DMS79 (cell line): ENCODE measurements around the gene KRTAP5-4.
"Not testable (repeated sequence)": the region's sequence is repeated elsewhere in the genome, so short reads cannot be mapped to it uniquely, and the experiment has no call there.

Source experiments
- DNase-seq: peaks from one replicate; lab custom pipeline; 2025; lab: John Stamatoyannopoulos, UW

The KRTAP5-4 gene, protein sequence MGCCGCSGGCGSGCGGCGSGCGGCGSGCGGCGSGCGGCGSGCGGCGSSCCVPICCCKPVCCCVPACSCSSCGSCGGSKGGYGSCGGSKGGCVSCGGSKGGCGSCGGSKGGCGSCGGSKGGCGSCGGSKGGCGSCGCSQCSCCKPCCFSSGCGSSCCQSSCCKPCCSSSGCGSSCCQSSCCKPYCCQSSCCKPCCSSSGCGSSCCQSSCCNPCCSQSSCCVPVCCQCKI

DNA sequence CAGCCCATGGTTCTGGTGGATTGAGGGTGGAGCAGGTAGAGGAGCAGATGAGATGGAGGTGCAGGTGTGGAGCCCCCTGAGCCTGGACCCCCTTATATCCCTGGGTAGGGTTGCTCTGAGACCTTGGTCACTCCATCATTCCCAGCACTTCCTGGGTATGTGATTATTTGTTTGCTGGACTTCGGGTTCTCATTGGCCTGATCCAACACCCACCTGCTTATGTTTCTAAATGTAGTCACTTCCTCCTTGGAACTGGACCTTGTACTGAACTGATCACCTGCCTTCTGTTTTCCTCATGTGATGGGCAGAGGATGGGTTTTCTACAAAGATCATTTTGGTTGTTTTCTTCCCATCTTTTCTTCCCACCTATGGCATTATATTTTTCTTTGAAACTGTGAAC lies at the start of gene KRTAP5-4:
Gene KRTAP5-4 (minus strand): TSS at position 53 of the 400 bp plus-strand sequence. CDS start 45 bp downstream, at position 8.
- no peak for DNase-seq

DNA sequence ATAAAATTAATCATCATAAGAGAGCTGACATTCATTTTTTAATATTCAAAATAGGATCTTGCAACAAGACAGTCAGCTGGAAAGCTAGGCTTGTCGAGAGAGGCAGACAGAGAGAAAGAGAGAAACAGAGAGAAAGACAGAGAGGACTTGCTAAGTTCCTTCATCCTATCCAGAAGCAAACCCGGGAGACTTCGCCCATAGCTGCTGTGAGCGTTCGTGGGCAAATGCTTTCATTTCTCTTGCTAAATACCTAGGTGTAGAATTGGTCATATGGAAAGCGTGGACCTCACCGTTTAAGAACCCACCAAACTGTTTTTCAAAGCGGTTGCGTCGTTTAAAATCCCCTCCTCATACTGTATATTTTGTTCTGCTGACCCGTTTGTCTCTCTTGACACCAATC lies 49.7 kb upstream of the KRTAP5-4 start:
- no peak for DNase-seq

DNA sequence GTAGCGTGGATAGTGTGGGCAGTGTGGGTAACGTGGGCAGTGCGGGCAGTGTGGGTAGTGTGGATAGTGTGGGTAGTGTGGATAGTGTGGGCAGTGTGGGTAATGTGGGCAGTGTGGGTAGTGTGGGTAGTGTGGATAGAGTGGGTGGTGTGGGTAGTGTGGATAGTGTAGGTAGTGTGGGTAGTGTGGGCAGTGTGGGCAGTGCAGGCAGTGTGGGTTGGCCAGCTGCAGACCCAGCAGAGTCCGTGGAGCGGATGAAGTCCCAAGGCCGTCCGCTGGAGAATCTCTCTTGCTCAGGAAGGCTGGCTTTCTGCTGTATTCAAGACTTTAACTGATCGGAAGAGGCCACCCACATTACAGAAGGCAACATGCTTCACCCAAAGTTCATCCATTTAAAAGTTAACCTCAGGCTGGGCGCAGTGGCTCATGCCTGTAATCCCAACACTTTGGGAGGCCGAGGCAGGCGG lies 49.0 kb upstream of the KRTAP5-4 start:
- no peak for DNase-seq

DNA sequence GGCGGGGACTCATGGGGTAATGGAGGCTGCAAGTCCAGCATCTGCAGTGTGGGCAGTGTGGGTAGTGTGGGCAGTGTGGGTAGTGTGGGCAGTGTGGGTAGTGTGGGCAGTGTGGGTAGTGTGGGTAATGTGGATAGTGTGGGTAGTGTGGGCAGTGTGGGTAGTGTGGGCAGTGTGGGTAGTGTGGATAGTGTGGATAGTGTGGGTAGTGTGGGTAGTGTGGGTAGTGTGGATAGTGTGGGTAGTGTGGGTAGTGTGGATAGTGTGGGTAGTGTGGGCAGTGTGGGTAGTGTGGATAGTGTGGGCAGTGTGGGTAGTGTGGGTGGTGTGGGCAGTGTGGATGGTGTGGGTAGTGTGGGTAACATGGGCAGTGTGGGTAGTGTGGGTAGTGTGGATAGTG lies 48.5 kb upstream of the KRTAP5-4 start:
- DNase-seq, result not testable (repeated sequence)

DNA sequence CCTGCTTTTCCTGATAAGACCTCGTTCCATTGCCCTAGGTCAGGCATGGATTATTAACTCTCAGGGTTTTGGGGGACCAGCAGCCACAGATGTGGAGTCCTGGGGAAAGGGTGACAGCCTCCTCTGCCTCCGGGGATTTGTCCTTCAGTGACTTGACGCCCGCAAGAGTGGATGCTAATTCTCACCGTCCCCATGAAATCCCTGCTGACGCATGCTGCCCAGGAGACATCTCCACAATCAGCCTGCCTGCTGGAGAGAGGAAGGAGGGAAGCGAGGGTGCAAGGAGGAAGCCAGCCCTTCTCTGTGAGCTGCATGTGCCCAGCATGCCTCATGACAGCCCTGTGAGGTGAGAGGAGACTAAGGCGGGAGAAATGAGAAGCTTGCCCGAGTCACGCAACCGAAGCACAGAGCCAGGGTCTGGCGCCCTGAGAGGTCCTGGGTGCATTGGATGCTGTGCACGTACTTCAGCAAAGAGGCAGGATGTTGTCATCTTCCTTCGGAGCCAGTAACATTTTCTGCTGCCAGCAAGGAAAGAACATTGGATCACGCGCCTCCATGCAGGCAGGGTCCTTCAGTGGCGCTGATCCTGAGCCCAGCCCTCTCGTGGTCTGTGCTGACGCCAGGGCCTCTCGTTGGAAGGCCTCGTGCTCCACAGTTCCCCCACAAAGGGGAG lies 47.7 kb upstream of the KRTAP5-4 start:
- DNase-seq, result no peak

DNA sequence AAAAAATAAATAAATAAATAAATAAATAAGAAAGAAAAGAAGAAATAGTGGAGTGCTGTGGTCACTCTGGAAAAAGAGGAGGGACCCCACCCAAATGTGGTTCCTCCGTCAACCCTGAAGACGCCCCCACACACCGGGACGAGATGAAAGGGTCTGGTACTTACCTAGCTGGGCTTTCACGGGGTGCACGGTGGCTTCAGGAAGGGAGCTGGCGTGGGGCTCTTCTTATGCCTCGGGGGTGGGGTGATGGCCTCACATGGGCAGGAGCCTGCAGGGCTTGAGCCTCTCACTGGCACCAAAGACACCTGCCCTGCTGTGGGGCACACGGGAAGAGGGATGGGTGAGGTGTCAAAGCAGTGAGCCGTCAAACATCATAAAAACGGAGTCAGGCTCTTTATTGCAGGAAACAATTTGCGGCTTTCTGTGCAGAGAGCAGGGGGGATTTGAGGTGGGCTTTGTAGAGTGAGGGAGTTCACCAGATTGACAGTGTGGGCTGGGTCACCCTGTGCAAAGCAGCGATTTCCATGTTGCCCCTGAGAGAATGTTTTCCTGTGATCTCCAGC lies 47.1 kb upstream of the KRTAP5-4 start:
- DNase-seq, result no peak

DNA sequence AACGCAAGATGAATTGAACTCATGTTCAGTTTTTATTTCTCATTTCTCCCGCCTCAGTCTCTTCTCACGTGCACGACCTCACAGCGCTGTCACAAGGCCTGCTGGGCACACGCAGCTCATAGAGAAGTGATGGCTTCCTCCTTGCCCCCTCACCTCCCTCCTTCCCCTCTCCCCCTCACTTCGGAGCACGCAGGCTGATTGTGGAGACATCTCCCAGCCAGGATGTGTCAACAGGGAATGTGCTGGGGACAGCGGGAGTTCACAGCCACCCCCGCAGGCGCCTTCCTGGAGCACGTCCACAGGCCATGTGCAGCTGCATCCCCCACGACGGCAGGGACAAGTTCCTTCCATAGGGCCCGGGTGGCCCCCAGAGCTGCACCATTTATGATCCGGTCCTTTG lies 46.0 kb upstream of the KRTAP5-4 start:
- no peak for DNase-seq

DNA sequence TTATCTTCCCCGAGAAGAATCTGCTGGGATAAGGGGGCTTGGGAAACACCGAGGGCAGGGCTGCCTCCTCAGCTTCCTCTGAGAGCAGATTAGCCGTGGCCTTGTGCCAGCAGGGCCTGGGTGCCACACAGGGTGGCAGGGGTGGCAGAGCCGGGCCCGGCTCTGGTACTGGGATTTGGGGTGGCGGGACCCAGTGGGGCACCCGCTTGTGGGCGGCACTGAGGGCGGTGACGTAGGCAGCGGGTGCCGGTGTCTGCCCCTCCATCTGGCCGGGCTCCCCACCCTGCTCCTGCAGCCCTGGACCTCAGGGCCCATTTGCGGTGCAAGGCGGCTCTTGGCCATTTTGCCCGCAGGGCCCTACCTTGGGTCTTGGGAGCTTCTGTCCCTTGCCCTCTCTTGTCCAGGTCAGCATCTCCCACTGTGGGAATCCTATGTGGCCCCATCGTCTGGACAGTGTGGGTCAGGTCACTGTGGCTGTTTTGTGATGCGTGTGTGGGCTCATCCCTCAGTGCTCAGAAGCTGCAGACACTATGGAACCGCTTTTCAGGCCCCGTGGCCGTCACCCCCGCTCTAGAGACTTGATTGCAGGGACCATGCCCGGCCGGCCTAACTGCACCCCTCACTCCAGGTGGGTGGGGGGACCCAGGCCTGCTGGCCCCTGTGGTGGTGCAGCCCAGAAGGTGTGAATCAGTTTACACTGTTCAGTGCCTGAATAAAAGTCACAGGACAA lies 45.3 kb upstream of the KRTAP5-4 start:
- no peak for DNase-seq

DNA sequence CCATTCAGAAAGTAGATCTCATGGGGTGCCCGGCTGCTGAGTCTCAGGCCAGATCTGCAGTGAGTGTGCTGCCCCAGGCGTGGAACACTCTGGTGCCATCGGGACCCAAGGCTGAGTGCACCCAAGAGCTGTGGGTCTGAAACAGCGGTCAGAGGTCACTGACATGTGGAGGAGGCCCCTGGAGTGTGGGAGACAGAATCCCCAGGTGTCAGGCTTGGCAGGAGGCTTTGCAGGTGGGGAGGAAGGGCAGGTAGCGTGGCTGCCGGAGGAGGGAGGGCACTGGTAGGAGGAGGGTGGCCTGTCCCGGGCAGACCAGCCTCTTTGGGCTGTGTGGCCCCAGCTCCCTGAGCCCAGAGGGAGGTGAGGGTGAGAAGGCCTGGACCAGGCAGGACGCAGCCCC lies 43.4 kb upstream of the KRTAP5-4 start:
- DNase-seq, result no peak

DNA sequence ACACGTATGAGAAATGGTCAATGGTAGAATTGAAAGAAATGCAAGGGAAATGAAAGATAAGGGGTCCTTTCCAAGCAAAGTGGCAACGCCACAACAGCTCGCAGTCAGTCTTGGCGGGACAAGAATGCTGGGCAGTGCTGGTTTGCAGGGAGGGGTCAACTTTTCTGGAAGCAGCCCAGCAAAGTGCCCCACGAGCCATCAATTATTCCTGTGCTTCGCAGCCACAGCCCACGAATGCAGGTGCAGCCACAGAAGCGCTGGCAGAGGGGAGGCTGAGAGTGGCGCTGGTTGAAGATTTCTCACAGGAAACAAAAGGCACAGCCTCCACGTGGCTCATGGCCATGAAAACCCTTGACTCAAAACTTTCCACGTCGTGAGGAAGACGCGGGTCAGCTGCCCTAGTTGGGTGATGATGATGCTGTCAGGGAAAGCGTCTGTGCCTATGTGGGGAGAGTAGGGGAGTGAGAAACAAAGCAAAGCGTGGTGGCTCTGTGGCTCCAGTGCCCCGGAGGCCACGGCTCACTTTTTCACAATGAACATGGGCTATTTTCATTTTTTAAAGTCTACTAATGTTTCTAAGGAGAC lies 40.9 kb upstream of the KRTAP5-4 start:
- DNase-seq, result not testable (repeated sequence)

DNA sequence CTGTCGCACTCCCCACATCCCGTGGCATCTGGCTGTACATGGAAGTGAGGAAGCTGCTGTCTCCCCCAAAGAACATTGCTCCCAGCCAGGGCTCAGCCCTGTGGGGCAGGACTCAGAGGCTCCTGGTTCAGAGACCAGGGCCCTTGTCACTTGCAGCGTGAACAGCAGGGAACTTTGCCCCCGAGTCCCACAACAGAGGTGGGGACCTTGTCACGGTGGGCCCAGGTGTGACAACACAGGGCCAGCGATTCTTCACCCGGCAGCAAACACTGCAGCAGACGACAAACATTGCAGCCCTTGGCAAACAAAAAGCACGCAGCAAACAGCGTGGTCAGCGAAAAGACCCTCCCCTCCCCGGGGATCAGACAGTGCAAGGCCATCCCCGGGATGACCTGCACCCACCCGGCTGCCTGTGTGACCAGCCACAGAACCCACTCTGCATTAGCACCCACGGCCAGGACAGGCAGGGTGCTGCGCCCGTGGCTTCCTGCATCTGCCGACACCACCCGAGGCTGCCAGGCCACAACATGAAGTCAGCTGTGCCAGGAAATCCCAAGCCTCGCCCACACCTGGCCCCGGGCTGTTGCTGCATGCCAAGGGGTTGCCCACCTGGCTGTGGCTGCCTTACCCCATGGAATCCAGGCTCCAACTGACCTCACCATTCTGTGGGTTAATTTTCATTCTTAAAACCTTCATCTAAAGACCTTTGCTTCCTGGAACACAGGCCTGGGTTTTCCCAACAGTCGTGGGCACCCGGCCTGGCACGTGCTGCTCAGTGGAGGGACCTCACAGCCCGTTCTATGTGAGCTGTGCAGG lies 39.7 kb upstream of the KRTAP5-4 start:
- not testable (repeated sequence) for DNase-seq

DNA sequence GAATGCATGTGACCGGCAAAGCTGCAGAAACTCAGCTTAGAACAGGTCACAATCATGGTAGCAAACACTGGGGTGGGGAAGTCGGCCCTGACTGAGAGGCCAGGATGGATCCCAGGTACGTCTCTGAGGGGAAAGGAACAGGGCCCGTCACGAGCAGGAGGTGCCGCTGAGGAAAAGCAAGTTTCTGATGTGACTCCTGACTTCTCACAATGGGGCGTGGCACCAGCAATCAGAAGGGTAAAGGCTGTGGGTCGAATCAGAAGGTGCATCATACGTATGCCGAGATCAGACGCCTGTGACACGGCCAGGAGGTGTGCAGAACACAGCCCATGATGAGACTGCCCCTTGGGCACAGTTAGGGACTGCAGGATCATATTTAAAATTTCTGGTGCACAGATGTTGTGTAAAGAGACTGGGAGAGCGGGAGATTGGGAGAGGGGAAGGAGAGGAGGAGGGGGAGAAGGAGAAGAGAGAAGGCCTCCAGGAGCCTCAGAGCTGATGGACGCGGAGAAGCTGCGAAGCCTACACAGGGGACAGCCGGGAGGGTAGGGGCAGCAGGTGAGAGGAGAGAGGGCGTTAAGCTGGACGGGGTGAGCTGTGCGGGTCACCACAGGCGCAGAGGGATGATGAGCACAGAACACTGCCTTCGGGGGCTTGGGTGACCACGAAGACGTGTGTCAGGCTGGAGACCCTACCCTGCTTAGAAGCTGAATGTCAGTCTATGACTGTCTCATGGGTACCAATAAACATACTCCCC lies 38.4 kb upstream of the KRTAP5-4 start:
- no peak for DNase-seq

DNA sequence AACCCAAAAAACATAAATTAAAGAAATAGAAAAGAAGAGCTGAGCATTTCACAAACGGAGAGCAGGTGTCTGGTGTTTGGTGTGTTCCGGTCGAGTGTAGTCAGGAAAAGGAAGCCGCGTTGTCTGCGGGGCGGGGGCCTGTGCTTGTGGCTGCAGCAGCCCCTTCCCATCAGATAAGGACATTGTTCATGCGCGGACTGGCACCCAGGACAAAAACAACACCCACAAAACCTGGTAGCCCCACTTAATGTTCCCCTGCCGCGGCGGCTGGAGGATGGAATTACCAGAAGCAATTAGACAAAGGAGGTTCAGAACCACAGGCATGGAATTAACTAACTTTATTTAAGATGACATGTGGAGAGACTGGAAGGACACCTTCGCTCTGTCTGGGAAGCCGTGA lies 37.6 kb upstream of the KRTAP5-4 start:
- DNase-seq, result no peak

DNA sequence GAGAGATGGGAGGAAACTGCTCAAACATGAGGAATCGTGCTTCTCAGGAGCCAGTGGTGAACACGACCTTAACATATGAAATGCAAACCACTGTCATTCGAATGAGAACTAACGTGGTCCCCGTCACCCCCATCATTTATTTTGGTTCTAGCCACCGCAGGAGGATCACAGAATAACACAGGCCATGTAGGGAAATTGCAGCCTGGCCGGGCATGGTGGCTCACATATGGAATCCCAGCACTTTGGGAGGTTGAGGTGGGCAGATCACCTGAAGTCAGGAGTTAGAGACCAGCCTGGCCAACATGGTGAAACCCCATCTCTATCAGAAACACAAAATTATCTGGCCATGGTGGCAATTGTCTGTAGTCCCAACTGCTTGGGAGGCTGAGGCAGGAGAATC lies 34.7 kb upstream of the KRTAP5-4 start:
- no peak for DNase-seq

DNA sequence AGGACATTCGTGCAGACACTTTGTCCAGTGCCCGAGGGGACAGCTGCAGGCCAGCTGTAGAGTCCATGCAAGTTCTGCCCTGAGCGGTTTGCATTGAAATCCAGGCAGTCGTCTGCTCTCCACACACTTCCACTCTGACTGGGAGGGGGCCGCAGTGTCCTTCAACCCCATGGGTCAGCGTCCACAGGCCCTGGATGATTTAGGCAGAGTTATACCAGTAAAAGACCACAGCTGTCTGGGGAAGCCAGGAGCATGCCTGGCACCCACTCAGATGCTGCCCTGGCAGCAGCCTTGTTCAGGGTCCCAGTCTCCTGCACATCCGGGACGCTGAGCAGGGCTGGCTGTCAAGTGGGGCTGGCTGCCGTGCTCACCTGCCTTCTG lies 34.1 kb upstream of the KRTAP5-4 start:
- no peak for DNase-seq

DNA sequence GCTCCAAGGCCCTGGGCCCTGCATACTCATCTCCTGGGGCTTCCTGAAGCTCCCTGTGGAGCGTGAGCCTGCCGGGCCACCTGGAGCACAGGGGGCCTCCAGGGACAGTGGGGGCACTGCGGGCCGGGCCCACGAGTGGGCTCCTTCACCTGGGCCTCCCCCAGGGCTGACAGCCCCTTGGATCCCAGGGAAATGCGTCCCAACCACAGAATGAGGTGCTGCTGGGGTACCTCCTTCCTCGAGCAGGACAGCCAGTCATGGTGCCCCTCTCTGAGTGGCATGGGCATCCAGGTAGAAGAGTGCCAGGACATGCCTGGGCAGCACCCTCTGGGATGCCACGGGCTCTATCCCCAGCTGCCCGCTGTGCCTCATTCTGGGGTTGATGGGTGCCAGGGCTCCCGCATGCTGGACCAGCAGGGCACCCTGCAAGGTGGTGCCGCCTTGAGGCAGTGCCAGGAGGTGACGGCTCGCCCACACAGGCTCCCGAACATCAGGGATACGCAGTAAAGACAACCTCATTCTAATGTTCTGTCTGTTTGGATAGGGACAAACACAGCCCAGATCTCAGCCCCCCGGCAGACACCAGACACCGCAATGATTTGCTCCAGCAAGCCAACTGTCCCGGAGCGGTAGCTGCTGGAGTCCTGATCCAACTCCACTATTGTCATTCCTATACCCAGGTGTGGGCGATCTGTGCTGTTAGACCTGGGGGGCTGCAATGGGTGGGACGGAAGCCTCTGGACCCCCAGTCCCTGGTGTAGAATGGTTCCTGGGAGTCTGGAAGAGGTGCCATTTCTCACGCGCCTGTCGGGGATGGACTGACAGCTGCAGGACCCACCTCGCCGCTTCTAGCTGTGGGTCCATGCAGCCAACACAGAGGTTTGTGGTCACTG lies 33.5 kb upstream of the KRTAP5-4 start:
- no peak for DNase-seq

DNA sequence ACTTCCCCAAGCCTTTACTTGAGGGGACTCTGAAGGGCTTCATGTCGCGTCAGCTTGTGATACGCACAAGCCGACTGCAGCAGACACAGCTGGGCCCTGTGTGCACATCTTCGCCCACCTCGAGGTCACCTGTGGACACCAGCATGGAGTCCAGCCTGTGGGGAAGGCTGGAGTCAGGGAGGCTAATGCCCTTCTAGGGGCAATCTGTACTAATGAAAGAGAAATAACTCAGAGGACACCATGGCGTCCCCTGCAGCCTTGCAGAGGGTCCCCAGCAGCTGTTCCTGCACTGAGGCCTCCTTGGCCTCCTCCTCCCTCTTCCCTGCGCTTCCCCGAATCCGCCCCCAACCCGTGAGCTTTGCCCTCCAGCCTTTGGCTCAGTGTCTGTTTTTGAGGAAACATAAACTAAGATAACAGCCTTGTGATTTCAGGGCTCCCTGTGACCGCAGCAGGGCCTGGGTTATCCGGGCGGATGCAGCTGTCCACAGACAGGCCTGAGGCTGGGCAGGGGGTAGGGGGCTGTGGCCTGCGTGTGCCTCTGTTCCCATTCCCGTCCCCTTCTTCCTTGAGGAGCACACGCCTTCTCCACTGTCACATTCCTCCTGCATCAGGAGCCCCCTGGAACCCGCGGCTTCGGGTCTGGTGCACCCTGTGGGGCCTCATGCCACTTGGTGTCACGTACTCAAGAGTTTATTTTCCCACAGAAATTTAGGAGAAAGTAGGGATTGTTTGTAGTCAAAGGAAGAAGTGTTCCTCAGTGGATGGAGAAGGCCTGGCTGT lies 32.6 kb upstream of the KRTAP5-4 start:
- DNase-seq, result no peak

DNA sequence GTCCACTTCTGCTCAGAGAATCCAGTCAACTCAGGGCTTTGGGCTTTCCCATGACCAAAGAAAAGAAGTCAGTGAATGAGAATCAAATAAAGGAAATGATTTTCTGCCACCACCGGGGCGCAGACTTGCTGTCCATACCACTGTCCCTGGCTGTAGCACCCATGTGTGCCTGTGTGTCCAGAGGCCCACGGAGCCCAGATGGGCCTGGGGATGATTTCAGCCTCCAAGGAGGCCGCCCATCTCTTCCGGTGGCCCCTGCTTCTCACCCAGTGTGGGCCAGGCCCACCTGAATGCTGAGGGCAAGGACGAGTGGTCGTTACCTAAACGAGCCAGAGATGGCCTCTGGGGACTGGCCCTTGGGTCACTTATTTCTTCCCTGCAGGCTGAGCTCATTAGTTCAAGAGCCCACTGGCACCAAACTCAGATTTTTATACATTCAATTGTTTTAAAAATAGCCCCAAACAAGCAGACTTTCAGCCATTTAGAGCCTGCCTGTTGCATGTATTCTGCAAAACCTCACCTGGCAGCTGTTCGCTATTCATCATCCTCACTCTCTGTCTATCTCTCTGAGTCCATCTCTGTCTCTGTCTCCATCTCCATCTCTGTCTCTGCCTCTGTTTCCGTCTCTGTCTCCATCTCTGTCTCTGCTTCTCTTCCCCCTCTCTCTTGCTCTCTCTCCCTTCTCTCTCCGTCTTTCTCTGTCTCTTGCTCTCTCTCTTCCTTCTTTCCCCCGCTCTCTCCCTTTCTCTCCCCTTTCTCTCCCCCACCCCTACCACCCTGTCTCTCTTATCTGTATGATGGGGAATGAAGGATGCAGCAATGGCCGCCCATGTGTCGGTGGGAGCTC lies 31.8 kb upstream of the KRTAP5-4 start:
- DNase-seq, result no peak
